Bone marrow (tissue), 2 donors: ENCODE measurements around the gene PTPRN2.

Source experiments
- DNase-seq, 2 donors: peaks; one replicate each; lab custom pipeline; 2025; lab: John Stamatoyannopoulos, UW

Gene PTPRN2

DNA sequence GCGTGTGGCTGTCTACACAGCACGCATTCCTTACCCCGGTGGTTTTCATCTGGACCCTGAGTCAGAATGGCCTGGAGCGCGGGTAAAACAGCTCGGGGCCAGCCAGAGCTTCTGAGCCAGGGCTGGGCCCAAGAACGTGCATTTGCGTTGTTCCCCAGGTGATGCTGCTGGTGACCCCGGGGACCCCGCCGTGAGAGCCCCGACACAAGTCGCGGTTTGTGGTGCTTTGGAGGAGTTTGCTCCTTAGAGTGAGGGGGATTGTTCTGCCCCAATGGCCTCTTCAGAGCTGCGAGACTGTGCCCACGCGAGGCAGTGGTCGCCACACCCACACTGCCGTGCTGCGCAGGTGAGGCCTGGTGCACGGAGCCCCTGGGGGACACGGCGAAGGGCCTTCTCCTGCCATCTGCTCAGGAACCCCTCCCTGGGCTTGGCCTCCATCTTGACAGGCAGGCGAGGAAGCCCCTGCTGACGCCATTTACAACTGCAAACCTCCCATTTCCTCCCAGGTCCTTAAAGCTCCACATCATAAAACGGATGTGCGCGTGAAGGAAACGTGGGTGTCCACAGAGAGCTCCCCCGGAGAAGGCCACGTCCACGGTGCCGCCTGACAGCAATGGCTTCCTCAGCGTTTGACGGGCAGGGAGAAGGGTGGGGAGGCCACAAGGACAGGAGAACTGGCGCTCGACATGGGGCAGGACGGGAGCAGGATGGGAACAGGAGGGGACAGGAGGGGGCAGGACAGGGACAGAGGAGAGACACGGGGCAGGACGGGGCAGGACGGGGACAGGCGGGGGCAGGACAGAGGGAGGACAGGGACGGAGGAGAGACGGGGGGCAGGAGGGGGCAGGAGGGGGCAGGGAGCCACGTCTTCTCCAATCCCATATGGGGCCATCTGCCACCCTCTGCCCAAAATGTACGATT is 773.6 kb downstream of the PTPRN2 start:
- DNase-seq, result no peak

DNA sequence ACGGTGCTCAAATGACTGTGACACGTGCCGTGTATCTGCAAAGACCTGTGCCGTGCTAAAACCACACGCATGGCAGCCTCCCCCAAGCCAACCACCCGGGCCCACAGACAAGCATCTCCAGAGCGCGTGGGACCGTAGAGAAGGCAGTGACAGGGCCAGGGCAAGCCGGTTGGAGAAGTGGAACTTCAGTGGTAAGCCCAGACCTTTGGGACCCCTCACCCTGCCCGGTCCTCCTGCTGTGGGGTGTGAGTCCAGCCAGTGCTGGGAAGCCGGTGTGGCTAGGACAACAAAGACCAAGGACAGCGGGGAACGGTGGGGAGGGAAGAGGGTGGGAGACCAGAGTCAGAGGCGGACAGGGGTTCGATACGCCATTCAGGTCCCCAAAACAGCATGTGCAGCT is 774.6 kb downstream of the PTPRN2 start:
- no peak for DNase-seq

DNA sequence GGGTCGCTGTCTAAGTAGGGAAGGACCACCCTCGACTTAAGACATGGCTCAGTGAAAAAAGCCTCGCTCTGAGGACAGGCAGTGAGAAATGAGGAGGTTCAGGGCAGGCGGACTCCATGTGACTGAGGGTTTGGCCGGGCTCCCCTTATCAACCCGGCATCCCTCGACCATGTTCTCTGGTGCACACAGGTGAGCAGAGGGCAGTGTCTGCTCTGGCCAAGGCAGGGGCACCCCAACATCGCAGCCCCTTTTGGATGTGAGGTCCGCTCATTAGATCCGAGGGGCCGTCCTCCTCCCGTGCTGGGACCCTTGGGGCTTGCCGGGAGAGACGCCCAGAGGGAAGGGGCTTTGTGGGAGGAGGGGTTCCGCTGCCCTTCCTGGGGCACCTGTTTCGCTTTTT is 775.7 kb downstream of the PTPRN2 start:
- no peak for DNase-seq

DNA sequence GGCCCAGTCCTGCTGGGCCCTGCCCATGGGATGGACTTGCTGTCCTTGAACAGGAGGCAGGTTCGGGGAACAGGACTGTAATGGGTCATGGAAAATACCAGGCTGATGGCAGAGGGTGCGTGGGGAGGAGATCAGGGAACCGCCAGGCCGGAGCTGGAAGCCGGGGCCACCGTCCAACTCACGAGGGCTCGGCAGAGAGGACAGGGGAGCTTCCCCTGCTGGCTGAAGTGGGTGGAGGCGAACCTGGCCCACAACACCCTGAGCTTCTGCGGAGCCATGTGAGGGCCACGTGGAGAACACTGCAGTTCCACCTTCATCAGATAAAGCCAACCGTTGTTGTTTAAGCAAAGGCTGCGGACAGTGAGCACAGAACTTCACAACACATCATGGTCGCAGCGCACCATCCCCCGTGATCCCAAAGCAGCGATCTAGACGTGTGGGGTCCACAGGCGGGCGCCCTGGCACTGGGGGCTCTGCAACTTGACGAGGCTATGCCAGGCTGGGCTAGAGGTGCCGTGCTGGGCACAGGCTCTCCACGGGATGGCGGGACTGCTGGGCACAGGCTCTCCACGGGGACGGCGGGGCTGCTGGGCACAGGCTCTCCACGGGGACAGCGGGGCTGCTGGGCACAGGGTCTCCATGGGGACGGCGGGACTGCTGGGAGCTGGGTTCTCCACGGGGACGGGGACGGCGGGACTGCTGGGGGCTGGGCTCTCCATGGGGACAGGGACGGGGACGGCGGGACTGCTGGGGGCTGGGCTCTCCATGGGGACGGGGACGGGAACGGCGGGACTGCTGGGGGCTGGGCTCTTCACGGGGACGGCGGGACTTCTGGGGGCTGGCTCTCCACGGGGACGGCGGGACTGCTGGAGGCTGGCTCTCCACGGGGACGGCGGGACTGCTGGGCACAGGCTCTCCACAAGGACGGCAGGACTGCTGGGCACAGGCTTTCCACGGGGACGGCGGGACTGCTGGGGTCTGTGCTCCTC is 777.5 kb downstream of the PTPRN2 start:
- DNase-seq, result no peak

DNA sequence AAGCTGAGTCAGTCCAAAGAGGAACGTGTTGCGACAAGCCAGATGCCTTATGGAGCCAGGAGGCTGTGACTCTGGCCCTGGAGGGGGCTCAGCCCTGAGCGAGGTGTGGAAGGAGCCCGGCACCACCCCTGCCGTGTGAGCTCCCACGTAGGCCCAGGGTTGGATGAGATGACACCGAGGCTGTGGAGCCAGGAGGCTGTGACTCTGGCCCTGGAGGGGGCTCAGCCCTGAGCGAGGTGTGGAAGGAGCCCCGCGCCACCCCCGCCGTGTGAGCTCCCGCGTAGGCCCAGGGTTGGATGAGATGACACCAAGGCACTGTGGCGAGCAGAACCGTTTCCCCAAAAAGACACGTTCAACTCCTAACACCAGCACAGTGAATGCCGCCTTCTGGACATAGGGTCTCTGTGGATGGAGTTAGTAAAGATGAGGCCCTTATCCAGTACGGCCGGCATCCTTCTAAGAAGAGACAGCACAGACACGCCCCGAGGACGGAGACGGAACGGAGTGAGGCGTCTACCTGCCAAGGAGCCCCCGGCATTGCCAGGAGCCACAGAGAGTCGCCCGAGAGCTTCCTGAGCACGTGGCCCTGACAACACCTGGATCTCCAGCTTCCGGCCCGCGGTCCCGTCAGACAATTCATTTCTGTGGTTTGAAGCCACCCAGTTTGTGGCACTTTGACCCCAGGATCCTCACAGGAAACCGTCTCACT is 778.3 kb downstream of the PTPRN2 start:
- no peak for DNase-seq

DNA sequence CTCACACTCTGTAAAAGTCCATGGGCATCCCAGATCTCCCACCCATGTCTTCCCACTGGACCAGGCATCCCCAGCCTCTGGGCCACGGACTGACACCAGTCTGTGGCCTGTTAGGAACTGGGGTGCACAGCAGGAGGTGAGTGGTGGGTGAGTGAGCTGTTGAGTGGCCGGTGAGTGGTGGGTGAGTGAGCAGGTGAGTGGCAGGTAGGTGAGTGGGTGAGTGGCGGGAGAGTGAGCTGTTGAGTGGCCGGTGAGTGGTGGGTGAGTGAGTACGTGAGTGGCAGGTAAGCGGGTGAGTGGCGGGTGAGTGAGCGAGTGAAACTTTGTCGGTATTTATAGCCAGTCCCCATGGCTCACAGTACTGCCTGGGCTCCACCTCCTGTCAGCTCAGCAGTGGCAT is 779.6 kb downstream of the PTPRN2 start:
- no peak for DNase-seq

DNA sequence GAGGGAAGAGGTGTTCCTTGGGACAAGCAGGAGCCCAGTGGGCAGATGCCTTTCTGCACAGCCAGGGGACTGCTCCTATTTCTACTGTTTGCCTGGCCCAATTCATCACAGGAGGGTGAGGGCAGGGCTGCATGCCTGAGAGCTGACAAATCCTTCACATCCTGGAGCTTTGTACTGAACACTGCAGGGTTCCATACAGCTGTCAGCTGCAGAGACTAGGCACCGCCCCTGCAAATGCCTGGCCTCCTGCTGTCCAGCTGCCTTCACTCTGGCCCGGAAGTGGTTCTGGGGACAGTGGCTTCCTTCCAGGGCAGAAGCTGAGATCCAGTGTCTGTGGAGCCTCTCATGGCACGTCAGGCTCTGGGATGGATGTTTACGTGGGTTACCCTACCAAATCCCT is 780.1 kb downstream of the PTPRN2 start:
- no peak for DNase-seq

DNA sequence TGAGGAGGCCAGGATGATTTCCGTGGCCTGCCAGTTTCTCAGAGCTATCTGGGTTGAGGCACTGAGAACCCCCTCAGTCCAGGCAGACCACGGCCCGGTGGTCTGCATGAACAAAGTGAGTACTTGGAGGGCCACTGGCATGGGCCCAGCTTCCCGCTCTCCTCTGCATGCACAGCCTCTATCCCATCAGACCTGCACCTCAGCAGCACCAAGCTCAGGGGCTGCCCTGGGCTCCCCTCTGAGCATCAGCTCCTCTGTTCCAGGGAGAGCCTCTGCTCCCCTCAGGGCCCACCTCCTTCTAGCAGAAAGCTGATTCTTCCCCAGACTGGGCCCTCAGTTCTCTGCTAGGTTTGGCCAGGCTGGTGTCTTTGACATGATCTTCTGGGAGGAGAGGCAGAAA is 780.9 kb downstream of the PTPRN2 start:
- DNase-seq, result no peak

DNA sequence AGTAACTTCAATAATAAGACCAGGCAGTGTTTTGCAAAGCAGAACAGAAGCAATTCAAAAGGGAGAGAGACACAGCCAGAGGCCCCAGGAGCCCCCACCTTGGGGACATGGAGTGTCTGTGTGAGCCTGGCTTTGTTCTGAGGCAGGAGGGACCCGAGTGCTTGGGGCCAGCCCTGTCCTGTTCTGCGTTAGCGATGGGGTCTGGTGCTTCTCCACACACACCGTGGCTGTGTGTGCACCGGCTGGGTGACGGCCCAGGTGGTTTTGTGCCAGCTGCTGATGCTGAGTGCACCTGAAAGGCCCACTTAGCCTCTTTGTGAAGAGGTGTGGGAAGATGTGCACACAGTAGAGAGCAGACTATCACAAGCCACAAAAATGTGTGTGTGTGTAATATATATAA is 781.9 kb downstream of the PTPRN2 start:
- DNase-seq, result no peak

DNA sequence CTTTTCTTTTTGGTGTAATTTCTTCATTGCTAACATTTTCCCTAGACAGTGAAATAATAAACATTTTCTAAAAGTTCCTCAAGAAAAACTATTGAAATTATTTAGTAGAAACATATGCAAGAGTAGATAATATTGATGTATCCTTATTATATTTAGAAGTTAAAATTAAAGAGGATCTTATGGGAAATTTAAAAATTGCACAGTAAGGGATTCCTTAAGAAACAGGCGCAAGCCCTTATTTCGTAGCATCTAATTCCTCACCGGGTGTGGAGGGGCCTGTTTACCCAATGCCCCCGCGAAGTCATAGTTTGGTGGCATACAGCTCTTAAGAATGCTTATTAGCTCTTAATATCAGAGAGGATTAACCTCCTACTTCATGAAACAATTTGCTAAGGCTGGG is 783.7 kb downstream of the PTPRN2 start:
- no peak for DNase-seq

DNA sequence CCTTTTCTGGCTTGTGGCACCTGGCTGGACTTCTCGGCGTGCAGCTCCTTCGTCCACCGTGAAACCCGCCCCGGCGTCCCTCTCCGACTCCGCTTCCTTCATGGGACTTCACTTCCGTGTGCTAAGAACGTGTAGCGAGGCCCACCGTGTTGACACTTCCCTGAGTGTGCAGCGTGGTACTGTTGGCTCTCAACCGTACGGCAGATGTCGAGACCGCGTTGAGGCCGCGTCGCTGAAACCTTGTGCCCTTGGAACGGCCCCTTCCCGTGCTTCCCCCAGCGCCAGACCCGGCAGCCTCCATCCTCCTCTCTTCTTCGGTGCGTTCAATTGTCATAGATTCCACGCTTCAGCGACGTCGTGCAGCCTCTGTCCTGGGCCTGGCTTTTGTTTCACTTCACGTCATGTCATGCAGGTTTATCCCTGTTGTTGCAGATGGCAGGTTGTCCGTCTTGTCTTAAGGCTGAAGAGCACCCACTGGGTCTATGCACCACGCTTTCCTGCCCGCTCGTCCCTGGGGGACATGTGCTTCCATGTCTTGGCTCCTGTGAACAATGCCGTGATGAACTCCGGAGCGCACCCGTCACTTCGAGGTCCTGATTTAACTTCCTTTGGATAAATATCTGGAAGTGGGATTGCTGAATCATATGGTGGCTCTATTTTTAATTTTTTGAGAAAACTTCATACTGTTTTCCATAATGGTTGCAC is 785.5 kb downstream of the PTPRN2 start:
- DNase-seq, result no peak

DNA sequence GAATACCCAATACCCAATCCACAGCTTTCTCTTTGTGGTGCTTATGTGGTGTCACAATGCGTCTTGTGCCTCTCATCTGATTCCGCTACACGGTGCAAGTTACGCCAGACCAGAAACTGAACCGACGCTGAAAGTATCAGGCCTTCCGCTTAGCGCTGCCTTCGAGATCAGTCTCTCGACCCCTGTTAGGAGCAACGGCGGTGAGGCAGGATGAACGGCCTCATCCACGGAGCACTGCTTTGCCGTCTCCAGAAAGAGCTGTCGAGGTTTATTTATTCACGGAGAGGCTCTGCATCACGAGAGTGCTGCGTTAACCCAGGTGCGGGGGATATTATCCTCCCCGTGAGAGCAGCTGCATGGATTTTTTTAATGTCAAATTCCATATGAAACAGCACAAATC is 786.5 kb downstream of the PTPRN2 start:
- DNase-seq, result no peak

DNA sequence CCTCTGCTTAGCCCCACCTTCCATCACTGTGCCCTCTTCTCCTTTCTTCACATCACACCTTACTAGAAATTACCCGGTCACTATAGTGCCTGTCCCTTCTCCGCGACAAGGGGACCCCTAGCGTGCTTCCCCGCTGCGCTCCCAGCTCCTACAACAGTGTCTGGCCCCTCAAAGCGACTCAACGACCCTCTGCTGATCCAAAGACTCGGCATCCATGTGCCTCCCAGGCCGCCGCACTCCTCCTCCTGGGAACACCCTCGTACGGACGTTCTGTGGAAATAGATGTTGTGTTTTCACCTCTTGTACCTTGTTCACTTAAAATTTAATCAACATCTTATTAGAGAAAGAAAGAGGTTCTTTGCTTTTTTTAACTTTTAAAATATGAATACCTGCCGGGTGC is 787.3 kb downstream of the PTPRN2 start:
- DNase-seq, result no peak

DNA sequence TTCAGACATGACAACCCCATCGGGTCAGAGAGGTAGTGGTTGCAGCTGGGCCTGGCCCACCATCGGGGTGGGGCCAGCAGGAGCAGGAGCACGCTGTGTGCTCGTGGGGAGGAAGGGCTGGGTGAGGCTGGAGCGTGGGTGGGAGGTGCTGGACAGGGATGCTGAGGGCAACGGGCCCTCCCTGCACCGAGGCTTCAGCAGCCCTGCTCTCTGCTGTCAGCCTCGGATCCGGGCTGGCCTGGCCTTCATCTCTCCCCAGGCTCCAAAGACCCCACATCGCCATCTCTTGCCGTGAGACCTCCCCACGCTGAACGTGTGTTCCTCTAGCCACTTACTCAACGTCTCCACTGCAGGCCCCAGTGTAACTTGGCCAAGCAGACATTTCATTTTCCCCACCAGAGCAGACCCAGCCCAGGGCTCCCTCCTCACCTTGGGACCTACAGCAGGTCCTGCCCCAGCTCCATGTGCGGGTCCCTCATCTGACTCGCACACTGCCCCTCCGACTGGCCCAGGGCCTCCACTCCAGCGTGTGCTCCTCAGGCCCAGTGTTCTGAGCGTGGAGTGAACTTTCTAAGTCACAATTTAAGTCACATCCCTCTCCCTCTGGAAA is 788.4 kb downstream of the PTPRN2 start:
- no peak for DNase-seq

DNA sequence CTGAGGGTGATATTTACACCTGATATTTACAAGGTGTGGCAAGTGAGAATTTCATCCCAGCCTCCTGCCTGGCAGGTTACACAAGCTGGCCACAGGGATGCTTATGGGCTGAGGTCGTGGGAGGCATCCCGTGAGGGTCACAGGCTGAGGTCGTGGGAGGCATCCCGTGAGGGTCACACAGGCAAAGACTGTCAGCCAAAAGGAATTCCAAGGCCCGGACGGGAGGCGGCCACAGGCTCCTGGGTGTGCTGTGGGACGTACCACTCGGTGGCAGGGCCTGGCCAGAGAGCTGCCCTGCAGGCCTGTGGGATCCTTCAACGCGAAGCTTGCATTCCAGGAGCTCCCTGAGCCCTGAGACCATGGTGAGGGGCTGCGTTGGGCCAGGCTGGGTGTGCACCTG is 790.3 kb downstream of the PTPRN2 start:
- no peak for DNase-seq

DNA sequence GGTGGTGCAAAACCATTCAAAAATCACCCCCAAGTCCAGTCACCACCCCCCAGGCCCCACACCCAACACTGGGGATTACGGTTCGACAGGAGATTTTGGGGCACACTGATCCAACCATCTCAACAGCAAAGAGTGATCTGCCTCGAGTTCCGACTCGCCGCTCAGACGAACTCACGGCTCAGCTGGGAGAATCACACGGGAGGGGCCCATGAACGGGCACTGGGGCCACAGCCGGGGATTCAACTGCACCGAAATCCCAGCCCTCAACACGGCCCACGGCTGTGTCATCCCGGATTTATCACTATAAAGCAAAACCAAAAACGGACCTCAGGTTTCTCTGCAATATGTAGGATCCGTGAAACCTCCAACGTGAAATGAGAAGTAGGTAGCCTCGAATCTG is 790.8 kb downstream of the PTPRN2 start:
- DNase-seq, result no peak

DNA sequence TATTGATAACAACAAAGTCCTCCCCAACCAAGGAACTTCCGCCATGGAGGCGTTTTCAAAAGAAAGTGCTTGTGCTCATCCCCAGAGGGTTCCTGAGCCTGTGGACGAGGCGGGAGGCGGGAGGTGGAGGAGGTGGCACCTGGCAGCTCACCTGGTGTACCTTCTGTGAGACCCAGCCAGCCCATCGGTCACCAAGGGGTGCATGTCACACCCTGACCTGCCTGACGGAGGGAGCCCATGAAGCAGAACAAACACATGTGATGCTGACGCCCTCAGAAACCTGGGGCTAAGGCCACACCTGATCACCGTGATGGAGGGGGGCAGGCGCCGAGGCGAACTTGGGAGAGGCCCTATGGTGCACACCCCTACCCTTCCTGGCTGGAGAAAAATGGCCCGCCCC is 792.0 kb downstream of the PTPRN2 start:
- DNase-seq, result no peak

DNA sequence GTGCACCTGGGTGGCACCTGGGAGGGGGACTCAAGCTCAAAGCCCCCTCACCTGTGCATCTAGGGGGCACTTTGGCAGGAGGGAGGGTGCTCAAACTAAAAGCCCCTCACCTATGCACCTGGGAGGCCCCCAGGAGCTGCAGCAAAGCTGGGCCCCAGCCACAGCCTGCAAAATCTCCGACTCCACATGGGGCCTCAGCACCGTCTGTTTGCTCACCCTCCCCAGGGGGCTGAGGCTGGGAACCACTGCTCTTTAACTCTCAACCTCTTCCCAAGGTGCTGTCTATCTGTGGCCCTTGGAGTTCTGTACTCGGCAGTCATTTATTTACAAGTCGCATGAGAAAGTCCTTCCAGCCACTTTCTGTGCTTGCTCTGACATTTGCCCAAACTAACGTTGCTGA is 792.4 kb downstream of the PTPRN2 start:
- DNase-seq, result no peak

DNA sequence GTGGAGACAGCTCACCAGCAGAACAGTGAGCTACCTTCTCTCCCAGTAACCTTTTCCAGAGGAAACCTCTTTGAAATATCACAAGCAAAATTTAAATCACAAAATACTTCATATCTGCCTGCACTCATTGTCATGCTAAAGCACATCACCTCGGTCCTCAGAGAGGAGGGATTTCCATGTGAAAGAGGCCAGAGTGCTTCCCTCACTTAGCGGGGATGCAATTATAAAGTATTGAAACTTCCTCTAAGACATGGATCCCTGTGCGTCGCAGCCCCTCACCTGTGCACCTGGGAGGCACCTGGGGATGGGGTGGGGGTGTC is 792.9 kb downstream of the PTPRN2 start:
- no peak for DNase-seq

DNA sequence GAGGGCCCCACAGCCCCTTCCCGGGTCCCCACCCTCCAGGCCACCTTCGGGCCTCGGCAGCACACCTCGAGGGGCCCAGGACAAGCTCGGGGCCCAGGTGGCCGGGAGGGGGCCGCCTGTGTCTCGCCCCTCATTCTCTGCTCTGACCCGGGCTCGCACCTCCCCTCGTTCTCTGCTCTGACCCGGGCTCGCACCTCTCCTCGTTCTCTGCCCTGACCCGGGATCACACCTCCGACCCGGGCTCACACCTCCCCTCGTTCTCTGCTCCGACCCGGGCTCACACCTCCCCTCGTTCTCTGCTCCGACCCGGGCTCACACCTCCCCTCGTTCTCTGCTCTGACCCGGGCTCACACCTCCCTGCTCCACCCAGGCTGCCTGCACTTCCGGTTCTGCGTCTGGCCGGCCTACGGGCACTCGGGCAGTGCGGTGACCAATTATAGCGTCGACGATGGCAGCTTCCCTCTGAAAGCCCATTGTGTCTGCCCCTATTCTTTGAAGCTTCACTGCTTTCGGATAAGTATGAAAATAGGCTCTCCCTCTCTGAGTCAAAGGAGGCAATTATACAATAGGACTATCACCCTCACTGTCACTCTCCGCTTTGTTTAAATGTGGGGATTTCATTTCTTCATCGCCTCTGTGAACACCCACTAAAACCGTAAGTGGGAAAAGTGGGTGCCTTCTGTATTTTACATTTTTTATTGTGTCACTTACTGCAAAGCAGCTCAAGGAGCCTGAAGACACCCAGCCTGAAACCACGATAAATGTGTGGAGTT is 793.5 kb downstream of the PTPRN2 start:
- no peak for DNase-seq

DNA sequence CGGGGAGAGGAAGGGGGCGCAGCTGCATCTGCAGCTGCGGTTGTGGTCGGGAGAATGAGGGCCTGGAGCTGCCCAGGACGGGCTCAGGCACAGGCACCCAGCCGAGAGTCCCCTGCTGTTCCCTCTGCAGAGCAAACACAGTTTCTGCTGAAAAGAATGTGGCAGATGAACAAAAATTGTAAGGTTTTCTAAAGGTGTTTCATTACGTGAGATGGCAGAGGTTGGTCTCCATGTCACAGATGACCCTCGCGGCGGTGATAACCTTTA is 794.6 kb downstream of the PTPRN2 start:
- DNase-seq, result no peak
